Ishikawa (cell line): ENCODE measurements around the gene ENHO.
A peak's percentile ranks its signal among the peaks of the same experiment; 100 is the strongest.

Experiments
- EP300 ChIP-seq: IDR thresholded peaks from 2 replicates; pipeline ENCODE4 v1.6.1; 2012; ENCODE audit warnings: borderline replicate concordance
- FOXM1 ChIP-seq: IDR thresholded peaks from 2 replicates; pipeline ENCODE4 v1.6.1; 2012; ENCODE audit warnings: low read depth, borderline replicate concordance
- MAX ChIP-seq: IDR thresholded peaks from 2 replicates; pipeline ENCODE4 v1.6.1; 2012
- NFIC ChIP-seq: IDR thresholded peaks from 2 replicates; pipeline ENCODE4 v1.6.1; 2012
- RAD21 ChIP-seq: IDR thresholded peaks from 2 replicates; pipeline ENCODE4 v1.6.1; 2012; ENCODE audit warnings: low read depth
- TAF1 ChIP-seq: IDR thresholded peaks from 2 replicates; pipeline ENCODE4 v1.6.1; 2012; ENCODE audit warnings: low read depth, mild to moderate bottlenecking
- TCF12 ChIP-seq: IDR thresholded peaks from 2 replicates; pipeline ENCODE4 v1.6.1; 2012; ENCODE audit warnings: low read depth
- TEAD4 ChIP-seq: IDR thresholded peaks from 2 replicates; pipeline ENCODE4 v1.6.1; 2012
- USF1 ChIP-seq: IDR thresholded peaks from 2 replicates; pipeline ENCODE4 v1.6.1; 2012
- ZBTB7A ChIP-seq: IDR thresholded peaks from 2 replicates; pipeline ENCODE4 v1.6.1; 2012; ENCODE audit warnings: low read depth

- TF ChIP-seq FOXM1 (no peak), EP300 (no peak), MAX (no peak), USF1 (no peak), TAF1 (no peak), TEAD4 (no peak), ZBTB7A (no peak), TCF12 (no peak), NFIC (no peak), RAD21 (peak; percentile 26; the same call in 1 of the 2 replicates)
Measured at GRCh38 chr9:34519321-34520020, 3.3 kb downstream of the ENHO start.
